NCI-H226 (cell line): ENCODE measurements around the gene PRKD2.

Source experiments
- DNase-seq: peaks from one replicate; pipeline ENCODE4 v3.0.0-alpha.2; 2015

Gene PRKD2

DNA sequence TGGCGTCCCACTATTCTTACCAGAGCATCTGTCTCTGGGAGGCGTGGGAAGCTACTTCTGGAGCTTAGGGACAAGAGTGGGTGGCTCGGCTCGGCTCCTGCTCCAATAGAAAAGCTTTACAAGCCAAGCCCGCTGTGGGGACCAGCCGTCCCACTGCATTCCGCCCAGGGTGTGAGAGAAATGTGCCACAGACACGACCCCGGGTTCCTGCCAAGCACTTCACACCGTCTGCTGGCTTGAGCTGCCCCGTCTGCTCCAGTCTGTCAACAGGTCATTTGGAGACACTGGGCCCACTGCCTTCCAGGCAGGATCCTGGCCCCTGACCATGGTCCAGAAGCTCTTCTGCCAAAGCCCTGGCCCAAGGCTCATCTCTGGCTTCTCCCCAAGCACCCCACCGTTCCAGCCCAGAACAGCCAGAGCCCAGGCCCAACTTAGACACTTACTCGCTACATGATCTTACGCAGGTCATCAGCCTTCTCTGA lies 22.4 kb upstream of the PRKD2 start:
- DNase-seq: no peak

GRCh38 chr19:46737761-46738171 lies 20.9 kb upstream of the PRKD2 start:
- no peak for DNase-seq

DNA sequence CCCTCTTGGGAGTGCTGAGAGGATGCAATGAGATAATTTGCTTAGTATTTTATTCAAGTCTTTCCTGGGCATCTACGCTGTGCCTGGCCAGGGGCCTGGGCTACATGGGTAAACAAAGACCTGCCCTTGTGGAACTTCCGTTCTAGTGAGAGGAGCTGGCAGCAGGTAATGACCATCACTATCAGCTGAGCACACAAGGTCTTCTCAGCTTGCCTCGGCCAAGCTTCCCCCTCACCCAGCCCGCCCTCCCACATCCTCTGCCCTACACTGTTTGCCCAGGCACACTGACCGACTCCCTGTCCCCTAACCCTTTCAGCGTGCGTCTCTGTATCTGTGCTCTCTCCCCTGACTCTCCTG lies 20.4 kb upstream of the PRKD2 start:
- no peak for DNase-seq

DNA sequence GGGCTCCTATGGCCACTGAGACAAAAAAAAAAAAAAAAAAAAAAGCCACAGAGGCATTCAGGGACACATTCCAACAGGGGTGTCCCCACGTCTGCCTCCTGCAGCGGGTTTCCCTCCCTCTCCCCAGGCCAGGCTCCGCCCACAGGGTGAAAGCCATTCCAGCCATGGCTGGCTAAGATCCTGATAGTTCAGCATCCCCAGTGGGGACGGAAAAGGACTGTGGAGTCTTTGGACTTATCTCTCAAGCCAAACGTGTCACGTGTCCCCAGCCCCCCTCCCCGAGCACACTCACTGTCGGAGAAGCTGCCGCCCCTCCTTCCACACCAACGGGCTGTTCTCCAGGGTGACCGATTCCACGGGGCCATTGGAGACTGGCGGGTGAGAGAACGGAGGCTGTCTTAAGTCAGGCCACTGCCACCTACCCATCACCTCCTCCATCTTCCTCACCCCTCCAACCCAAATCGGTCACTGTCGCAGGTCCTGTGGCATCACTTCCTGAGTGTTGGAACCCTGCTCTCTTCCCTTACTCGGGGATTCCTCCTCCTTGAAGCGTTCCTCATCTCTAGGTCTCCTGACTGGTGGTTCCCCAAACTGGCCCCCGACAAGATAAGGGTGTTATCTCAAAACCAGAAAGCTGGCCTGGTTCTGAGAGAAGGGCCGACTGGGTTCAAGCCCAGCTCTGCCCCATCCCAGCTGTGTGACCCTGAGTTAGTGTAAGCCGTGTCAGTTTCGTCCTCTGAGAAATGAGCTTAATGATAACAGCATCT lies 19.8 kb upstream of the PRKD2 start:
- no peak for DNase-seq

DNA sequence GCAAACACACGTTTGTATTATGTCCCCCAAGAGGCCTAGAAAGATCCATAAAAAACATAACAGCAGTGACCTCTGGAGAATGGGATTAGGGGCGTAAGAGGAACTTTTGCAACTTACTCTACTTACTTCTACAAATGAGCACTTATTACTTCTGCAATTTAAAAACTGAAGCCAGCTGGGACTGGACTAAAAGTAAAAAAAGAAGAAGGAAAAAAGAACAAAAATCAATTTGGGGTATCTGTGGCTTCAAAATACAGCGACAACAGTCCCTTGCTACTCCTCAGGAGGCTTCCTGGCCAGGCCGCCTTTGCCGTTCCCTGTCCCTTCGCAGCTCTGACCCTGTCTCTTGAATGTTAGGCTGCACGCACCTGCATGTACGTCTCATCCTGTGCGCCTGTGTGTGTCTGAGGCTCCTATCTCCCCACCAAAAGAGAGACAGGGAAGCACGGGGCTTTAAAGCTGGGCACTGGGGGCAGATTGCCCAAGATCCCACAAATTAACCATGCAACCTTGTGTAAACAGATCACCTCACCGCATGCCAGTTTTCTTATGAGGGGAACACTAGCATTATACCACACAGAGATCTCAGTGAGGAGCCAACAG lies 16.9 kb upstream of the PRKD2 start:
- no peak for DNase-seq

- DNase-seq: no peak
Observed at GRCh38 chr19:46732966-46733689, 16.2 kb upstream of the PRKD2 start.

- DNase-seq: no peak
Observed at GRCh38 chr19:46732172-46732938, 15.4 kb upstream of the PRKD2 start.

- DNase-seq: no peak
Observed at GRCh38 chr19:46731584-46731983, 14.7 kb upstream of the PRKD2 start.

GRCh38 chr19:46731007-46731501 lies 14.1 kb upstream of the PRKD2 start:
- peak; percentile 33 for DNase-seq

DNA sequence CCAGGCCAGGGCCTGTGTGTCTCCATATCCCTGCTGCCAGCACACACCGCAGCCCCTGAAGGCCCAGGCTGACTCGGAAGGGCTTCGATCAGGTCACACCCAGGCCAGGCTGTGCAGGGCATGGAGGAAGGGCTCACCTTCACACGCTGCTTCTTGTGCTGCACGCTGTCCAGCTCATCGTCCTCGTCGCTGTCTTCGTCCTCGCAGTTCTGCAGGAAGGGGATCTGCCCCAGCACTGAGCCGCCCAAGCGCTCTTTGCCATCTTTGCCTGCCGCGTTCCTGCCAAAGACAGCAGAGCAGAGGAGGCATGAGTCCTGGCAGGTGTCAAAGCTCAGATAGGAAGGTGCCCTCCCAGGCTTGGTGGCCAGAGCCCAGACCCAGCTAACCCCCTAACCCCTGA lies 13.7 kb upstream of the PRKD2 start:
- no peak for DNase-seq

DNA sequence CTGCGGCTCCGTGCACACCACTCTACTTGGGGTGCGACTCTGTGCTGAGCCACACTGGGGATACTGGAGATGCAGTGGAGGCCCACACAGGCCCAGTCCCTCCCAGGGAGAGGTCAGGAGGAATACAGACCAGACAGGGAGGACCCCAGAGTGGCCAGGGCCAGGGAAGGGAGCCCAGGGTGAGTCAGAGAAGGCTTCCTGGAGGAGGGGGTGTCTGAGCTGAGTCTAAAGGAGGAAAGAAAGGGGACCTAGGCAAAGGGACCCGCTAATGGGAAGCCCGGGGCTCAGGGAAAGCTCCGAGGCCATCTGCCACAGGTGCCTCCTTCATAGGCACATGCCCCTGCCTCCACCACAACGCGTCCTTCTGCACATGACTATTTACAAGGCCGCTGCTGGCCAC lies 13.3 kb upstream of the PRKD2 start:
- DNase-seq: no peak

GRCh38 chr19:46729696-46730095 lies 12.8 kb upstream of the PRKD2 start:
- DNase-seq: no peak

- DNase-seq: peak; percentile 31
Observed at GRCh38 chr19:46728693-46729339, 11.9 kb upstream of the PRKD2 start.

DNA sequence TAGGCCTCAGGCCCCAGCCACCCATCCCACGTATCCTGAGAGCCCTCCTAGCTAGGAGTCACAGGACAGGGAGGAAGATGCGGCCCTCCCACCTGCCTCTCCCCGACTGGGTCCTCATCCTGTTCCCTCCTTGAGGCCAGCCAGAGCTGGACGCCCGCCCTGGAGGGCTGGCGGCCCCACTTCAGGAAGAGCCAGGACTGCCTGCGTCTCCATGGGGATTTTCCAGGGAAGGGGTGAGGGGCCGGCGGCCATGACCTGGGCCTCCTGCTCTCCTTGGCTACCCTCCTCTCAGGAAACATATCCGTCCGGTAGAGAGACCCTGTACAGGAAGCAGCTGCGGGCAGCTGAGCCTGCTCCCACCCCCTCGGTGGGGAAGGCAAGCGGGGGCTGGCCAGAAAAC lies 11.3 kb upstream of the PRKD2 start:
- no peak for DNase-seq

GRCh38 chr19:46727757-46728156 lies 10.8 kb upstream of the PRKD2 start:
- DNase-seq: no peak

- no peak for DNase-seq
Observed at GRCh38 chr19:46726971-46727501, 10.1 kb upstream of the PRKD2 start.

- DNase-seq: no peak
Observed at GRCh38 chr19:46726551-46726950, 9.6 kb upstream of the PRKD2 start.

DNA sequence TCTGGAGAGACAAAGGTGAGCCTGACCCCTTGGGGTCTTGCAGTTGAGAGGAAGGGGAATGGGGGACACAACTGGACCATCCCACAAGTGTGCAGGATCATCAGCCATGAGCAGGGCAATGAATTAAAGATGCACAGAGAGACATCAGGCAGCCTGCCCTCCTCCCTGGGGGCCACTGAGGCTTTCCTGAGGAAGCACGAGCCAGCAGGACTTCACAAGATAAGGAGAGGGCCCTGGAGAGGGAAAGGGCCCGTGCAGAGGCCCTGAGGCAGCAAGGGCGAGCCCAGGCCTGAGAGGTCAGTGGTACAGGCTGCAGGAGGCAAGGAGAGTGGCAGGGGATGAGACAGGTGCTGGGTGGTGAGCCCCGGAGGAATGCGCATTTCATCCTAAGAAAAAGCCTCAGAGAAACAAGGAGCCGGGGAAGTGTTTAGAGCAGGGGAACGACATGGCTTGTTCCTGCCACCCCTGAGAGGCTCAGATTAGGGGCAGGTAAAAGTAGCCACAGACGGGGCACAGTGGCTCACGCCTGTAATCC lies 9.0 kb upstream of the PRKD2 start:
- DNase-seq: no peak

- DNase-seq: no peak
Observed at GRCh38 chr19:46725036-46725820, 8.3 kb upstream of the PRKD2 start.

DNA sequence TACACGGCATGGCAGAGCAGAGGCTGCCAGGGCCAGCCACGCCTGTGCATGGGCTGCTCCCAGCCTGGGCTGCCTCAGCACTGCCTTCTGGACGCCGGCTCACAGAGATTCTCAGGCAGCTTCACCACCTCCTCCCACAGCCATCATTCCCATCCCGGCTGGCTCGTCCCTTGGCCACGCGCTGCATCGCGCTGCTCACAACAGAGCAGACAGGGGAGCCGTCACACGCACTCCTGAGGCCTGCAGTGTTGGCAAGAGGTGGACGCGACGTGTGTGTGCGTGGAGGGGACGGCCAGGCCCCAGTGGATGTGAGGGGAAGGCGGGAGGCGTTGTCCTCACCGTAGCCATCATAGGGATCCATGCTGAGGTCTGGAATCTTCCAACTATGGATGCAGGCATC lies 7.6 kb upstream of the PRKD2 start:
- DNase-seq: no peak

- no peak for DNase-seq
Observed at GRCh38 chr19:46723471-46723870, 6.6 kb upstream of the PRKD2 start.
